ENCODE results near the gene TMEM270.

DNA sequence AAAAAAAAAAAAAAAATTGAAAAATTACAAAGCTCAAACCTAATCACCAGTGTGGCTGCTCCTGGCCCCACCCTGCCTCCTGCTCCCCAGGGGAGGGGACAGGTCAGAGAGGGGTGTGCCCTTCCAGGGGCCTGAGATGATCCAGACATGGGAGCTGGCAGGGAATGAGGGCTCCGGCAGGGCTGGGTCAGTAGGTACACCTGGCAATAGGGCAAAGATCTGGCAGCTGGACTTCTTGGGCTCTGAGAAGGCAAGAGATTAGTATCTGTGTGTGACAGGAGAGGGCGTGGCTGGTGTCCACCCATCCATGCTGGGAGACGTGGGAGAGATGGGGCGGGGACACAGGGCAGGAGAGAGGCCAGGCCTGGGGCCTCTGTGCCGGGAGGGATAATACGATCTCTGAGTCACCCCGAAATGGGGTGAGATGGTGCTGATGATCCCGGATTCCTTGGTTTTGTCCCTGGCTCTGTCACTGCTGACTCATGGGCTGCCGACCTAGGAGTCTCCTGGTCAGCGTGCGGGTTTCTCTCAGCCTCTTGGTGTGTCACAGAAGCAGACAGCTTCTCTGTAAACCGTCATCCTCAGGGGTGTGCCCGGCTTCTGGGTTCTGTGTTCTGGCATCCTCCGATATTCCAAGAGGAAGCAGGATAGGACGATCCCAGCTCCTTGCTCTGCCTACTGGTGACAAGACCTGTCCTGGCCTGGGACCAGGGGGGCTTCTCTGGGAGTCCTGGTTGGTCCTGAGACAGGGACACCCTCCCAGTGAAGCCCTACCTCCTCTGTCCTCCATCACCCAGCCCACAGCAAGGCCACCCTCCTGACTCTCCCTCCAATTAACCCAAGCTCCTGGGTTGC is 38.4 kb upstream of the TMEM270 start:
- TF ChIP-seq, protein P1, sequence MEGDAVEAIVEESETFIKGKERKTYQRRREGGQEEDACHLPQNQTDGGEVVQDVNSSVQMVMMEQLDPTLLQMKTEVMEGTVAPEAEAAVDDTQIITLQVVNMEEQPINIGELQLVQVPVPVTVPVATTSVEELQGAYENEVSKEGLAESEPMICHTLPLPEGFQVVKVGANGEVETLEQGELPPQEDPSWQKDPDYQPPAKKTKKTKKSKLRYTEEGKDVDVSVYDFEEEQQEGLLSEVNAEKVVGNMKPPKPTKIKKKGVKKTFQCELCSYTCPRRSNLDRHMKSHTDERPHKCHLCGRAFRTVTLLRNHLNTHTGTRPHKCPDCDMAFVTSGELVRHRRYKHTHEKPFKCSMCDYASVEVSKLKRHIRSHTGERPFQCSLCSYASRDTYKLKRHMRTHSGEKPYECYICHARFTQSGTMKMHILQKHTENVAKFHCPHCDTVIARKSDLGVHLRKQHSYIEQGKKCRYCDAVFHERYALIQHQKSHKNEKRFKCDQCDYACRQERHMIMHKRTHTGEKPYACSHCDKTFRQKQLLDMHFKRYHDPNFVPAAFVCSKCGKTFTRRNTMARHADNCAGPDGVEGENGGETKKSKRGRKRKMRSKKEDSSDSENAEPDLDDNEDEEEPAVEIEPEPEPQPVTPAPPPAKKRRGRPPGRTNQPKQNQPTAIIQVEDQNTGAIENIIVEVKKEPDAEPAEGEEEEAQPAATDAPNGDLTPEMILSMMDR (IDR thresholded peaks at IDR 0.05) = no peak
- TF ChIP-seq POLR2A (IDR thresholded peaks at IDR 0.05) = no peak
